Epithelial cell of proximal tubule (primary cell): ENCODE results near the gene RRP1. TPM values are rescaled to one million over a fixed set of nuclear protein-coding genes. Genes with fewer than 3 reads are reported as not detected.

Source experiments
- DNase-seq: peaks from one replicate; pipeline ENCODE4 v3.0.0-alpha.2; 2011; ENCODE audit warnings: low read depth
- H3K4me3 ChIP-seq: 2 replicates; pipeline ENCODE4 v1.5.1; 2011; ENCODE audit warnings: low read depth, mild to moderate bottlenecking, low read length
- CTCF ChIP-seq: conservative IDR thresholded peaks from 2 replicates; pipeline ENCODE4 v1.5.1; 2012; ENCODE audit warnings: low read depth, mild to moderate bottlenecking, low read length
- total RNA-seq: library from RNA; depleted of rRNA; stranded (reverse); fragments of >200 nt; gene quantifications from 2 replicates; pipeline ENCODE4 v1.2.3, GENCODE V29; 2015

RRP1 gene
- total RNA-seq, 1 donor from 2014 or later: 26.1 TPM

- no peak for DNase-seq
- no peak overlapping the region for H3K4me3 ChIP-seq
- no peak for TF ChIP-seq CTCF
These were observed 11.8 kb downstream of the RRP1 start for GRCh38 chr21:43801006-43801783.

DNA sequence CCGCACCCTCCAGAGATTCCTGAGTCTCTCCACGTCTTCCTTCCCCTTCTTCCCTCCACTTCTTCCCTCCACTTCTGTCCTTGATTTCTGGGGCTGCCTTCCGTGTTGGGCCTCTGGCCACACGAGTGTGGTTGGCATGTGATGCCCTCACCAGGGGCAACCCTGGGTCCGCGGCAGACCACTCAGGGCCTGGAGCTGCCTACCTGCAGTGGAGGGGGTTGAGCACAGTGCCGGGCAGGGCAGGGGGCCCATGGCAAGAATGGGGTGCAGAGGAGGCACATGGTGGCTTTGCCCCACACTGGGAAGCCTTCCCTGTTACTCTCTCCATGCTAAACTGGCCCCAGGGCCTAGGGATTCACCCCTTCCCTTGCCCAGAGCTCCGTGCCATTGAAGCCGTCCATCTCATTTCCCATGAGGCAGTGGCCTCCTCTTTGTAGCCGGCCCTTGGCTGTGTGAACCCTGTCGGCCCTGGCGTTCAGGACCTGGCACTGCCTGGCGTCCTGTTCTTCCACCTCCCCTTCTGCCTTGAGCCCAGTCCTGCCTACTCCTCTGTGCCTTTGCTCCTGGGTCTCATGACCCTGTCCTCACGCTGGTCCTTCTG is 13.4 kb downstream of the RRP1 start:
- TF ChIP-seq CTCF: no peak
- no peak overlapping the region for H3K4me3 ChIP-seq
- DNase-seq: no peak

GRCh38 chr21:43803558-43804300 is 14.4 kb downstream of the RRP1 start:
- no peak for DNase-seq
- no peak overlapping the region for H3K4me3 ChIP-seq
- TF ChIP-seq CTCF: no peak

DNA sequence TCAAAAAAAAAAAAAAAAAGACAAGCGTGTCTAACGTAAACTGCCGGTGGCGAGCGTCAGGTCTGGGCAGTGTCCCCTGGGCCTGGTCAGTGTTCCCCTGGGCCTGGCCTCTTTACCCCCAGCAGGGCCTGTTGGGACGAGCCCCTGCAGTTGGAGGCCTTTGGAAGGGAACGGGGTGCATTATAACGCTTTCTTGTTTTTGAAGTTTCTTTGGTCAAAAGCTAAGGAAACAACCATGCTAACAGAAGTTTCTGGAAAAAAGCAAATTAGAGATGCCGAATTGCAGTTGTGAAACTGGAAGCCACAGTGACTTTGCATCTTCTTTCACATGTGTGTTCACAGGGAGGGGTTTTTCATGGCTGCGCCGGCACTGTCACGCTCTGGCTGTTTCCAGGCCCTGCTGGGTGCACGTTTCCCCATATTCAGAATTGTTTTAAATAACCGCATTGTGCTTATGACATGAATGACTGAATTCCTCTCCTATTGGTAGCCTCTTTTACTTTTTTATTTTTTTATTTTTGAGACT is 16.0 kb downstream of the RRP1 start:
- no peak for DNase-seq
- H3K4me3 ChIP-seq: no peak overlapping the region
- no peak for TF ChIP-seq CTCF

DNA sequence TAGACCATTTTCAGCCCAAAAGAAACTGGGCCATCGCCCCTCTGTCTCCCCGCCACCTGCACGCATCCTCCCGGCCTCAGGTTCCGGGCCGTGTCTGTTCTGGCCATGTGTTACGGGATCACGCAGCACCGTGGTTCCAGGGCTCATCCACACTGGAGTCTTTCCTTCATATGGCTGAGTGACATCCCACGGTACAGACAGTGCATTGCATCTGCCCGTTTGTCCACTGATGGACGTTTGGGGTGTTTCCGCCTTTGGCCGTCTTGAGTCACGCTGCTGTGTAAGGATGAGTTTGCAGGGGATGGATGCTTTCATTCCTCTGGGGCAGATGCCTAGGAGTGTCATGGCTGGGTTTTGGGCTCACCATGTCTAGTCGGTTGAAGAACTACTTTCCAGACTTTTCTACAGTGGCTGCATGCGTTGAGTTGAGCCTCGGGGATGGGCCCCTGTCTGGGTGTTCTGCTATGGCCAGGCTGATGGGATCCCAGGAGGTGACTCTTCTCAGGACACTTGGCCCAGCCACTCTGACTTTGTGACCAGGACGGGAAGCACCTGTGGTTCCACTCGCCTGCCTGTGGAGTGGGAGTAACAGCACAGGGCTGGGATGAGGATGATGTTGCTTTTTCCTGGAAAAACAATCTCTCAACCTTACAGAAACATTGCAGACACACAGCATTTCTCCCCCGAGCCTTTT is 16.8 kb downstream of the RRP1 start:
- H3K4me3 ChIP-seq: no peak overlapping the region
- TF ChIP-seq CTCF: no peak
- DNase-seq: no peak

DNA sequence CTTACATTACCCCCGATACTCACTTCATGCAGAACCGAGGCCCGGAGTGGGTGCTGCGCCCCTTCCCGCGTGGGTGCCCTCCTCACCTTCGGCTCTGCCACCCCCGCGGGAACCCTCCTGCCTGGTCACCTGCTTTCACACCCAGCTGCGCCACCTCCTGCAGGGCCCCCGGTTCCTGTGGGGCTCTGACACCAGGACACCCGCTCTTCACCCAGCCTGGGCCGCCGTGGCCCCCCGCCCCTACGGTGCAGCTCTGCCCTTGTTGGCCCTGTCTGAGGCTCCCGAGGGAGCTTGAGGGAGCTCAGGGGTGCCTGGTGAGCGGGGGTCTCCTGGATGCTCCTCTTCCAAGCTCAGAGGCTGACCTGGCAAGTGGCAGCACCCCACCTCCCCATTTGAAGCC is 19.0 kb downstream of the RRP1 start:
- no peak for DNase-seq
- no peak for TF ChIP-seq CTCF
- H3K4me3 ChIP-seq: no peak overlapping the region
